ENCODE data around the gene HSD17B1.

Gene HSD17B1

GRCh38 chr17:42519546-42520491 is 32.9 kb upstream of the HSD17B1 start:
- DNase-seq (ENCODE audit: low spot score in 2 of 2) (no peak), ATAC-seq (no peak)
- Mint-ChIP-seq H3K9me3 (no peaks in the 10 kb centered on the region), H3K27ac (no peak overlapping the region), H3K4me3 (no peak overlapping the region), H3K4me1 (peaks cover 17% of the 10 kb centered on the region), H3K36me3 (peaks cover 5% of the 10 kb centered on the region)

DNA sequence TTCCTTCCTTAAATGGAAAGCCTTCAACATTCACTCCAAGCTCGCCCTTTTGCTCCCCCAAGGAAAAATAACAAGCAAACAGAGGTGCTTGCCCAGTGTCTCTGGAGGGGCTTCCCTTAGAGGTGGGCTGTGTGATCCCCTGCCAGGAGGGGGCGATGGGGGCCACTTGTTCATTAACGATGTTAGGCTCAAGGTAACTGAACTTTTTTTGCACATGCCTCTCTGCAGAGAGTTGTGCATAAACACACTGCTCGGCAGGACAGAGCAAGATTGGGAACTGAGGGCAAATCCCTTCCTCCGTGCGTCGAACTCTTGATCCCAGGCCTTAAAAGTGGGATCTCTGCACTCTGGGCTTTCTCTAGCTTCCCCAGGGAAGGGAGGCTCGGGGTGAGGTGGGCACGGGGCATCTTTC is 32.2 kb upstream of the HSD17B1 start:
- Mint-ChIP-seq H3K27ac (no peak overlapping the region), H3K9me3 (no peaks in the 10 kb centered on the region), H3K4me3 (no peak overlapping the region), H3K36me3 (peaks cover 5% of the 10 kb centered on the region), H3K4me1 (peaks cover 22% of the 10 kb centered on the region)
- no peak for DNase-seq (ENCODE audit: low spot score in 2 of 2)
- no peak for ATAC-seq

GRCh38 chr17:42521036-42521435 is 31.7 kb upstream of the HSD17B1 start:
- no peak for DNase-seq (ENCODE audit: low spot score in 2 of 2)
- H3K36me3 Mint-ChIP-seq = peaks cover 5% of the 10 kb centered on the region
- H3K4me3 Mint-ChIP-seq = no peak overlapping the region
- H3K4me1 Mint-ChIP-seq = peaks cover 22% of the 10 kb centered on the region
- peak; percentile 77 for ATAC-seq
- H3K9me3 Mint-ChIP-seq = no peaks in the 10 kb centered on the region
- H3K27ac Mint-ChIP-seq = no peak overlapping the region

DNA sequence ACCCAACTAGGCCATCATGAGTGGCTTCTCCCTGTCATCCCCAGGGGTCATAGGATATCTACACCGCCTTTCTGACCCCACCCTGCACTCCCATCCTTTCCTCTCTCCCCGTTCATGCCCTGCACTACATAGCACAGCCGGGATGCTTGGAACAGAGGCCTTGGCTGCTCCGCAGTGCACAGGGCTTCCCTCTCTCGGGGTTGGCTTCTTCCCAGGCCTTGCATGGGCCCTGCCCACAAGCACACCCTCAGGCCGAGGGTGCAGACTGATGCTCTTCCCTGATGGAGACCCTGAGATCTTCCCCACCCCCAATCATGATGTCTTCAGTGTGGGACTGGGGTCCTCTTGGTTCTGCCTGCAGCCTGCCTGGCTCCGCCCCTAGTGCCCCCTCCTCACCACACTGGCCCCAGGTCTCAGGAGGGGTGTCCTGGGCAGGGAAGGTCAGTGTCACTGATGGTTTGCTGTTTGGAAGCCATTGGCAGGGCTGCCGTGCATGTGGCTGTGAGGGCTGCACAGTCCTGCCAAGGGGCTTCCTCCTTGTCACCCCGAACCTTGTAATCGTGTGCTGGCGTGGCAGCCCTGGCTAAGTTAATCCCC is 31.0 kb upstream of the HSD17B1 start:
- Mint-ChIP-seq H3K4me1 (peaks cover 22% of the 10 kb centered on the region), H3K36me3 (peaks cover under 1% of the 10 kb centered on the region), H3K9me3 (no peaks in the 10 kb centered on the region), H3K4me3 (no peak overlapping the region), H3K27ac (no peak overlapping the region)
- DNase-seq (ENCODE audit: low spot score in 2 of 2) (no peak), ATAC-seq (no peak)

- no peak overlapping the region for H3K4me3 Mint-ChIP-seq
- DNase-seq (ENCODE audit: low spot score in 2 of 2) (no peak), ATAC-seq (no peak)
- peaks cover 24% of the 10 kb centered on the region for H3K4me1 Mint-ChIP-seq
- no peak overlapping the region for H3K27ac Mint-ChIP-seq
- H3K36me3 Mint-ChIP-seq = no peaks in the 10 kb centered on the region
- no peaks in the 10 kb centered on the region for H3K9me3 Mint-ChIP-seq
Observed at GRCh38 chr17:42522263-42522790, 30.4 kb upstream of the HSD17B1 start.

DNA sequence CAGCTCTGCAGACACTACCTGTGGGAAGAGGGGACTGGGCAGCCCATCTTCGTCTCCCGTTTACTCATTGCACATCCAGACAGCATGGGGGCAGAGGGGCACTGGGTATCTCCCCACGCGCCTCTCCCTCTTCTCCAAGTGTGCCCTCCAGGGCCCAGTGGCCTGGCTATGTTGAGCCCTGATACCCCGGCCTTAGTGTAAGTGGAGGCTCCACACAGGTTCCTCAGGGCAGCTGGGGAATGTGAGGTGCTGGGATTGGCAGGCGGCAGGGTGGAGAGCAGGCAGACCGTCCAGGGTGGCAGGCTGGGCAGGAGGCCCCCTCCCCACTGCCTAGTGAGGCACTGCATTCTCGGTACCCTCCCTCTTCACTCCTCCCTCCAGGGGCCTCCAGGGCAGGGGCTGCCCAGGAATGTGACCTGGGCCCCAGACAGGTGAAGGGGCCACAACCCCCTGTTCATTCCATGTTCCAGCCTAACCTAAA is 29.9 kb upstream of the HSD17B1 start:
- Mint-ChIP-seq H3K4me3 (no peak overlapping the region), H3K4me1 (peaks cover 22% of the 10 kb centered on the region), H3K27ac (no peak overlapping the region), H3K36me3 (no peaks in the 10 kb centered on the region), H3K9me3 (no peaks in the 10 kb centered on the region)
- no peak for DNase-seq (ENCODE audit: low spot score in 2 of 2)
- ATAC-seq = no peak

DNA sequence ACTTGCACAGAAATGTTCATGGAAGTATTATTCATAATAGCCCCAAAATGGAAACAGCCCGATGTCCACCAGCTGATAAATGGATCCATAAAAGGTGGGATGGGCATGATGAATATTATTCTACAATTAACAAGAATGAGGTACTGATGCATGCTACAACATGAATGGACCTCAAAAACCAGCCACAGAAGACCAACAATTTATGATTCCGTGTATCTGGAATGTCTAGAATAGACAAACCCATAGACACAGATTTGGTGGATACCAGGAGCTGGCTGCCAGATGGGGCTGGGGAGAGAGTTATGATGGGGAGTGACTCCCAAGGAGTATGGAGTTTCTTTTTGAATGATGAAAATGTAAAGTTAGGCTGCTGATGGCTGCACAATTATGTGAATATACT is 27.5 kb upstream of the HSD17B1 start:
- H3K27ac Mint-ChIP-seq = no peak overlapping the region
- H3K4me3 Mint-ChIP-seq = no peak overlapping the region
- peaks cover 31% of the 10 kb centered on the region for H3K4me1 Mint-ChIP-seq
- H3K36me3 Mint-ChIP-seq = no peaks in the 10 kb centered on the region
- ATAC-seq (no peak), DNase-seq (ENCODE audit: low spot score in 2 of 2) (no peak)
- no peaks in the 10 kb centered on the region for H3K9me3 Mint-ChIP-seq

DNA sequence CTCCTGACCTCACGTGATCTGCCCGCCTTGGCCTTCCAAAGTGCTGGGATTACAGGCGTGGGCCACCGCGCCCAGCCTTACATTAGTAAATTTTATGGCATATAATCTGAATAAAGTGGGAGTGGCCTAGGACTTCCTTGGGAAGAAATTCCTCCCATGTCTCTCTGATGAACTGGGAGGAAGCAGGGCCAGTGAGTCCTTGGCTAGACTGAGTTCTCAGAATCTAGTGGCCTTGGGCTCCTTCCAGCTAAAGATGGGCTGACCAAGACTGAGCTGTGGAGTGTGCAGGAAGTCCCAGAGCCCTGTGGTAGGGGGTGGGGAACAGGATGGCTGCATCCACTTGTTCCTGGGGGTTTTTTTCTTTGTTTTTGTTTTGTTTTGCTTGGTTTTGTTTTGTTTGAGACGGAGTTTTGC is 26.7 kb upstream of the HSD17B1 start:
- DNase-seq (ENCODE audit: low spot score in 2 of 2) = no peak
- Mint-ChIP-seq H3K4me3 (no peak overlapping the region), H3K9me3 (no peaks in the 10 kb centered on the region), H3K4me1 (peaks cover 37% of the 10 kb centered on the region), H3K27ac (no peak overlapping the region), H3K36me3 (no peaks in the 10 kb centered on the region)
- ATAC-seq = no peak

- no peak overlapping the region for H3K4me3 Mint-ChIP-seq
- no peak for DNase-seq (ENCODE audit: low spot score in 2 of 2)
- no peaks in the 10 kb centered on the region for H3K36me3 Mint-ChIP-seq
- H3K9me3 Mint-ChIP-seq = no peaks in the 10 kb centered on the region
- H3K4me1 Mint-ChIP-seq = peaks cover 37% of the 10 kb centered on the region
- no peak overlapping the region for H3K27ac Mint-ChIP-seq
- ATAC-seq = no peak
Observed at GRCh38 chr17:42527932-42528331, 24.8 kb upstream of the HSD17B1 start.

GRCh38 chr17:42529061-42529460 is 23.7 kb upstream of the HSD17B1 start:
- DNase-seq (ENCODE audit: low spot score in 2 of 2) (no peak), ATAC-seq (no peak)
- Mint-ChIP-seq H3K9me3 (no peaks in the 10 kb centered on the region), H3K4me3 (no peak overlapping the region), H3K36me3 (no peaks in the 10 kb centered on the region), H3K27ac (no peak overlapping the region), H3K4me1 (peaks cover 37% of the 10 kb centered on the region)

GRCh38 chr17:42530952-42531454 is 21.7 kb upstream of the HSD17B1 start:
- DNase-seq (ENCODE audit: low spot score in 2 of 2) = no peak
- Mint-ChIP-seq H3K4me3 (peak overlapping the region; percentile 67), H3K9me3 (no peaks in the 10 kb centered on the region), H3K4me1 (peaks cover 40% of the 10 kb centered on the region), H3K36me3 (no peaks in the 10 kb centered on the region), H3K27ac (no peak overlapping the region)
- no peak for ATAC-seq

DNA sequence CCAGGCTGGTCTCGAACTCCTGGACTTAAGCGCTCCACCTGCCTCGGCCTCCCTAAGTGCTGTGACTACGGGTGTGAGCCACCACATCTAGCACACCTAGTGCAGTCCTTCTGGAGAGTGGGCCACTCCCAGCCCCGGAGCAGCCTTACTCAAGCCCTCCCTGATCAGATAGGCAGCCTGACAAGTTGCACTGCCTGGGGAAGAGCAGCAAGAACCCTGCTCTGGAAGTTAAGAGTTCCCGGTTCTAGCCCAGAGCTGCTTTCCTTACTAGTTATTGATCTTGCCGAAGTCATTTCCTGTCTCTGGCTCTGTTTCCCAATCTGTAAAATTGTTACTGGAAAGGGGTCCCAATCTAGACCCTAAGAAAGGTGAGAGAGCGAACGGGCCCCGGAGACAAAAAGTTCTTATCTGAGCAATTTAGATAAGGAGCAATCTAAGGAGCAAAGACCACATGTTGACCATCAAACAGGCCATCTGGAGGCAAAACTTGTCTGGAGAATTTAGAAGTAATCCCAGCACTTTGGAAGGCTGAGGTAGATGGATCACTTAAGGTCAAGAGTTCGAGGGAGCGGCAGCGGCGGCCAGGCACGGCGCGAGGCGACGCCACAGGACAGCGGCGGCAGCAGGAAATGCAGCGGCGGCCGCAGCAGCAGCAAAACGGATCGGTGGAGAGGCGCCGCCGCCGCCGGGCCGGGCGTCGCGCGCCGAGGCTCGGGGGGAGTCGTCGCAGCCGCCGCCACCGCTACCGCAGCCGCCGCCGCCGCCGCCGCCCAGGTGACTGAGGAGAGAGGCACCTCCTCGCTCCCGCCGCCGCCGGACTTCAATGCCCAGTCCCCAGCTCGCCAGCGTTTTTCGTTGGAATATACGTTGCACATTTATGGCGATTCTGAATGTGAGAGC is 21.0 kb upstream of the HSD17B1 start:
- ATAC-seq = peak; percentile 45
- Mint-ChIP-seq H3K27ac (no peak overlapping the region), H3K4me1 (peaks cover 42% of the 10 kb centered on the region)

GRCh38 chr17:42535155-42536047 is 17.3 kb upstream of the HSD17B1 start:
- DNase-seq (ENCODE audit: low spot score in 2 of 2) (no peak), ATAC-seq (peak; percentile 1)
- peaks cover 45% of the 10 kb centered on the region for H3K4me1 Mint-ChIP-seq
- H3K4me3 Mint-ChIP-seq = peak overlapping the region; percentile 75
- H3K36me3 Mint-ChIP-seq = peaks cover 22% of the 10 kb centered on the region
- H3K9me3 Mint-ChIP-seq = no peaks in the 10 kb centered on the region
- H3K27ac Mint-ChIP-seq = peak overlapping the region; percentile 91

More for the DNA sequence above, 21.0 kb upstream of the HSD17B1 start:
- Mint-ChIP-seq H3K9me3 (no peaks in the 10 kb centered on the region), H3K36me3 (no peaks in the 10 kb centered on the region), H3K4me3 (peak overlapping the region; percentile 67)
- DNase-seq (ENCODE audit: low spot score in 2 of 2) = peak; percentile 45 to 63

DNA sequence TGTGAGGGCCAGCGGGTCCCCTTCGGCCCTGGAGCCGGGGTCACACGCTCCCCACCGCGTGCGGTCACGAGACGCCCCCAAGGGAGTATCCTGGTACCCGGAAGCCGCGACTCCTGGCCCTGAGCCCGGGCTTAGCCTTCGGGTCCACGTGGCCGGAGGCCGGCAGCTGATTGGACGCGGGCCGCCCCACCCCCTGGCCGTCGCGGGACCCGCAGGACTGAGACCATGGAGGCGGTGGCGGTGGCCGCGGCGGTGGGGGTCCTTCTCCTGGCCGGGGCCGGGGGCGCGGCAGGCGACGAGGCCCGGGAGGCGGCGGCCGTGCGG is 16.7 kb upstream of the HSD17B1 start, which contains the start of gene NAGLU:
Gene NAGLU, plus strand, starts transcription at position 194 of the 324 bp plus-strand sequence. Its CDS starts 32 bp downstream, at position 226.
- Mint-ChIP-seq H3K27ac (peak within 1 kb of the TSS; percentile 91), H3K9me3 (no peaks in the 10 kb centered on the region), H3K4me1 (peaks cover 45% of the 10 kb centered on the region), H3K4me3 (peak within 1 kb of the TSS; percentile 75), H3K36me3 (peaks cover 24% of the 10 kb centered on the region)
- DNase-seq (ENCODE audit: low spot score in 2 of 2) = peak; percentile 76 to 94
- peak; percentile 95 for ATAC-seq
